HepG2 (cell line): Measurements from ENCODE around the gene MTMR6. TPM values are rescaled to one million over a fixed set of nuclear protein-coding genes. Genes with fewer than 3 reads are reported as not detected.
A peak's percentile ranks its signal among the peaks of the same experiment; 100 is the strongest.

ENCODE experiments used
- BORCS8-MEF2B ChIP-seq: sonication (generic); formaldehyde crosslinking; IDR thresholded peaks from 2 replicates; pipeline ENCODE4 v1.8.0; 2022; ENCODE audit warnings: mild to moderate bottlenecking, missing genetic modification reagents
- CHD2 ChIP-seq: IDR thresholded peaks from 2 replicates; pipeline ENCODE4 v1.6.1; 2011; ENCODE audit warnings: low read depth, low read length, improper control_type of control experiment
- ELF1 ChIP-seq: sonication (generic); formaldehyde crosslinking; IDR thresholded peaks from 2 replicates; pipeline ENCODE4 v1.4.0; 2020; ENCODE audit warnings: missing genetic modification reagents
- GLMP ChIP-seq: sonication (generic); formaldehyde crosslinking; IDR thresholded peaks from 2 replicates; pipeline ENCODE4 v1.9.0; 2021; ENCODE audit warnings: missing genetic modification reagents, mild to moderate bottlenecking, borderline replicate concordance
- HOXA3 ChIP-seq: sonication (generic); formaldehyde crosslinking; IDR thresholded peaks from 2 replicates; pipeline ENCODE4 v1.5.0; 2020; ENCODE audit warnings: missing genetic modification reagents
- KLF13 ChIP-seq: sonication (generic); formaldehyde crosslinking; IDR thresholded peaks from 2 replicates; pipeline ENCODE4 v1.4.0; 2020; ENCODE audit warnings: mild to moderate bottlenecking, missing genetic modification reagents
- MIER3 ChIP-seq: IDR thresholded peaks from 2 replicates; pipeline ENCODE4 v1.6.1; 2016; ENCODE audit warnings: missing compliant biosample characterization, borderline replicate concordance
- NR2C2 ChIP-seq: sonication (generic); formaldehyde crosslinking; IDR thresholded peaks from 2 replicates; pipeline ENCODE4 v1.4.0; 2020; ENCODE audit warnings: missing genetic modification reagents, mild to moderate bottlenecking, moderate library complexity, borderline replicate concordance
- NRL ChIP-seq: sonication (generic); formaldehyde crosslinking; IDR thresholded peaks from 2 replicates; pipeline ENCODE4 v1.5.0; 2020; ENCODE audit warnings: missing genetic modification reagents, mild to moderate bottlenecking, moderate library complexity, borderline replicate concordance
- PITX1 ChIP-seq: sonication (generic); formaldehyde crosslinking; IDR thresholded peaks from 2 replicates; pipeline ENCODE4 v1.5.1; 2020; ENCODE audit warnings: mild to moderate bottlenecking, missing genetic modification reagents
- SIN3A ChIP-seq: IDR thresholded peaks from 2 replicates; pipeline ENCODE4 v1.6.1; 2011; ENCODE audit warnings: low read depth, mild to moderate bottlenecking, control low read depth, low read length, borderline replicate concordance
- XRCC5 ChIP-seq: fragments of 200-400 bp; formaldehyde crosslinking; optimal IDR thresholded peaks from 2 replicates; pipeline ENCODE3; 2017; ENCODE audit warnings: mild to moderate bottlenecking, low read length
- ZMYM3 ChIP-seq: sonication (generic); formaldehyde crosslinking; IDR thresholded peaks from 2 replicates; pipeline ENCODE4 v1.5.1; 2020; ENCODE audit warnings: mild to moderate bottlenecking, missing genetic modification reagents
- ZNF143 ChIP-seq: sonication (generic); formaldehyde crosslinking; IDR thresholded peaks from 2 replicates; pipeline ENCODE4 v1.4.0; 2020; ENCODE audit warnings: missing genetic modification reagents
- ZNF264 ChIP-seq: sonication (generic); formaldehyde crosslinking; IDR thresholded peaks from 2 replicates; pipeline ENCODE4 v1.4.0; 2020; ENCODE audit warnings: missing genetic modification reagents
- ZNF563 ChIP-seq: sonication (generic); formaldehyde crosslinking; IDR thresholded peaks from 2 replicates; pipeline ENCODE4 v1.8.0; 2022; ENCODE audit warnings: mild to moderate bottlenecking, moderate library complexity, missing genetic modification reagents
- ZNF7 ChIP-seq: IDR thresholded peaks from 2 replicates; pipeline ENCODE4 v1.6.1; 2016; ENCODE audit warnings: missing biosample characterization, missing genetic modification reagents
- ZNF766 ChIP-seq: sonication (generic); formaldehyde crosslinking; IDR thresholded peaks from 2 replicates; pipeline ENCODE4 v1.5.0; 2020; ENCODE audit warnings: missing genetic modification reagents, borderline replicate concordance
- ZSCAN20 ChIP-seq: sonication (generic); formaldehyde crosslinking; IDR thresholded peaks from 2 replicates; pipeline ENCODE4 v1.4.0; 2020; ENCODE audit warnings: missing genetic modification reagents, mild to moderate bottlenecking, borderline replicate concordance
- polyA plus RNA-seq, 8 experiments: library from polyadenylated mRNA; depleted of rRNA in 3 of 8; stranded (reverse) in 7 of 8; unstranded in 1 of 8; fragments of >200 nt; fragmentation: Illumina TruSeq in 4 of 8; extraction: Trizol in 4 of 8; gene quantifications; 2 replicates each; pipeline versions ENCODE4 v1.2.1 to v1.2.3, GENCODE V29; 2011 to 2016; ENCODE audit warnings: low read depth in 4 of 8, missing spikeins in 1 of 8, mixed read lengths in 1 of 8; ENCODE audit not compliant: insufficient read depth in 1 of 8
- total RNA-seq, 5 experiments: library from RNA; depleted of rRNA; stranded (reverse); fragments of >200 nt; fragmentation: Illumina TruSeq; extraction: Trizol; gene quantifications; 2 replicates each; pipeline ENCODE4 v1.2.3, GENCODE V29; 2016; ENCODE audit warnings: low read depth in 1 of 5
- TF ChIP-seq, protein P1 (sequence below): sonication (generic); formaldehyde crosslinking; IDR thresholded peaks from 2 replicates; pipeline ENCODE4 v1.5.0; 2020; ENCODE audit warnings: mild to moderate bottlenecking, missing genetic modification reagents, moderate library complexity
- TF ChIP-seq, protein P2 (sequence below): IDR thresholded peaks from 2 replicates; pipeline ENCODE4 v1.4.0; 2020; ENCODE audit warnings: mild to moderate bottlenecking, missing genetic modification reagents

MTMR6 gene
- total and polyA plus RNA-seq, 2 of the 13 experiments (the other 11 are each of a cell fraction or from before 2014, with no cell fraction given): 3.4 to 7.8 TPM

- TF ChIP-seq, protein P1, sequence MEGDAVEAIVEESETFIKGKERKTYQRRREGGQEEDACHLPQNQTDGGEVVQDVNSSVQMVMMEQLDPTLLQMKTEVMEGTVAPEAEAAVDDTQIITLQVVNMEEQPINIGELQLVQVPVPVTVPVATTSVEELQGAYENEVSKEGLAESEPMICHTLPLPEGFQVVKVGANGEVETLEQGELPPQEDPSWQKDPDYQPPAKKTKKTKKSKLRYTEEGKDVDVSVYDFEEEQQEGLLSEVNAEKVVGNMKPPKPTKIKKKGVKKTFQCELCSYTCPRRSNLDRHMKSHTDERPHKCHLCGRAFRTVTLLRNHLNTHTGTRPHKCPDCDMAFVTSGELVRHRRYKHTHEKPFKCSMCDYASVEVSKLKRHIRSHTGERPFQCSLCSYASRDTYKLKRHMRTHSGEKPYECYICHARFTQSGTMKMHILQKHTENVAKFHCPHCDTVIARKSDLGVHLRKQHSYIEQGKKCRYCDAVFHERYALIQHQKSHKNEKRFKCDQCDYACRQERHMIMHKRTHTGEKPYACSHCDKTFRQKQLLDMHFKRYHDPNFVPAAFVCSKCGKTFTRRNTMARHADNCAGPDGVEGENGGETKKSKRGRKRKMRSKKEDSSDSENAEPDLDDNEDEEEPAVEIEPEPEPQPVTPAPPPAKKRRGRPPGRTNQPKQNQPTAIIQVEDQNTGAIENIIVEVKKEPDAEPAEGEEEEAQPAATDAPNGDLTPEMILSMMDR (CRISPR knock-in tag): 0 out of 2 replicates have a peak, but pooled peaks have one; percentile 6
- TF ChIP-seq ZMYM3: peak; percentile 44; the same call in 1 of the 2 replicates
- peak; percentile 86 for TF ChIP-seq NR2C2
- TF ChIP-seq ZNF563 (CRISPR knock-in tag): peak; percentile 66; the same call in 1 of the 2 replicates
- TF ChIP-seq MIER3 (CRISPR knock-in tag): peak; percentile 64; the same call in 1 of the 2 replicates
- peak; percentile 80 for TF ChIP-seq ELF1
- no peak for TF ChIP-seq ZNF264
- TF ChIP-seq KLF13: no peak
- TF ChIP-seq GLMP (CRISPR knock-in tag): no peak
- no peak for TF ChIP-seq ZSCAN20
- peak; percentile 74 for TF ChIP-seq PITX1
- TF ChIP-seq BORCS8-MEF2B (CRISPR knock-in tag): no peak
- TF ChIP-seq, protein P2, sequence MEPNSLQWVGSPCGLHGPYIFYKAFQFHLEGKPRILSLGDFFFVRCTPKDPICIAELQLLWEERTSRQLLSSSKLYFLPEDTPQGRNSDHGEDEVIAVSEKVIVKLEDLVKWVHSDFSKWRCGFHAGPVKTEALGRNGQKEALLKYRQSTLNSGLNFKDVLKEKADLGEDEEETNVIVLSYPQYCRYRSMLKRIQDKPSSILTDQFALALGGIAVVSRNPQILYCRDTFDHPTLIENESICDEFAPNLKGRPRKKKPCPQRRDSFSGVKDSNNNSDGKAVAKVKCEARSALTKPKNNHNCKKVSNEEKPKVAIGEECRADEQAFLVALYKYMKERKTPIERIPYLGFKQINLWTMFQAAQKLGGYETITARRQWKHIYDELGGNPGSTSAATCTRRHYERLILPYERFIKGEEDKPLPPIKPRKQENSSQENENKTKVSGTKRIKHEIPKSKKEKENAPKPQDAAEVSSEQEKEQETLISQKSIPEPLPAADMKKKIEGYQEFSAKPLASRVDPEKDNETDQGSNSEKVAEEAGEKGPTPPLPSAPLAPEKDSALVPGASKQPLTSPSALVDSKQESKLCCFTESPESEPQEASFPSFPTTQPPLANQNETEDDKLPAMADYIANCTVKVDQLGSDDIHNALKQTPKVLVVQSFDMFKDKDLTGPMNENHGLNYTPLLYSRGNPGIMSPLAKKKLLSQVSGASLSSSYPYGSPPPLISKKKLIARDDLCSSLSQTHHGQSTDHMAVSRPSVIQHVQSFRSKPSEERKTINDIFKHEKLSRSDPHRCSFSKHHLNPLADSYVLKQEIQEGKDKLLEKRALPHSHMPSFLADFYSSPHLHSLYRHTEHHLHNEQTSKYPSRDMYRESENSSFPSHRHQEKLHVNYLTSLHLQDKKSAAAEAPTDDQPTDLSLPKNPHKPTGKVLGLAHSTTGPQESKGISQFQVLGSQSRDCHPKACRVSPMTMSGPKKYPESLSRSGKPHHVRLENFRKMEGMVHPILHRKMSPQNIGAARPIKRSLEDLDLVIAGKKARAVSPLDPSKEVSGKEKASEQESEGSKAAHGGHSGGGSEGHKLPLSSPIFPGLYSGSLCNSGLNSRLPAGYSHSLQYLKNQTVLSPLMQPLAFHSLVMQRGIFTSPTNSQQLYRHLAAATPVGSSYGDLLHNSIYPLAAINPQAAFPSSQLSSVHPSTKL (CRISPR knock-in tag): peak; percentile 43
- peak; percentile 93 for TF ChIP-seq HOXA3 (CRISPR knock-in tag)
- TF ChIP-seq CHD2: peak; percentile 23; the same call in 1 of the 2 replicates
- TF ChIP-seq SIN3A: peak; percentile 64; the same call in 1 of the 2 replicates
- TF ChIP-seq NRL: peak; percentile 52; the same call in 1 of the 2 replicates
- peak; percentile 35 for TF ChIP-seq XRCC5
- peak; percentile 92 for TF ChIP-seq ZNF143 (CRISPR knock-in tag)
- no peak for TF ChIP-seq ZNF766 (CRISPR knock-in tag)
- TF ChIP-seq ZNF7: no peak
Measured at GRCh38 chr13:25301347-25302113, 14.2 kb upstream of the MTMR6 start, which contains the start of gene NUP58 (continued).
